NK-92 treated with Interleukin-12 subunit alpha and Interleukin-12 subunit beta, amount 100 ng/mL, for 24 hours (cell line): ENCODE data around the gene F11R.
"Not testable (repeated sequence)": the region's sequence is repeated elsewhere in the genome, so short reads cannot be mapped to it uniquely, and the experiment has no call there.

Experiments
- DNase-seq: peaks from one replicate; lab custom pipeline; 2025; lab: John Stamatoyannopoulos, UW

F11R gene

DNA sequence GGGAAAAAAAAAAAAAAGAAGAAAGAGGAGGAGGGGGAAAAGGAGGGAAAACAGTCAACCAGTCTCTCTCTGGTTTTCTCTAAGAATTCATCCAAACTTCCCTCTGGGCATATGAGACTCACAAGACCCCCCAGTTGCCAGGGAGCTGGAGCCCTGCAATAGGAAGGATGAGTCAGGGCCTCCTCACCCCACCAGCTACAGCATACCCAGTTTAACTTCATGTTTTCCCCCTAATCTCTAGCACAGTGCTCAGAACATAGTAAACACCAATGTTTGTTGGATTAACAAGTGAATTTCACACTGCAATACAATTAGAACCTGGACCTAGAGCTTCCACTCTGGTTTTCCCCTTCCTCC, 7.8 kb downstream of the F11R start:
- no peak for DNase-seq

DNA sequence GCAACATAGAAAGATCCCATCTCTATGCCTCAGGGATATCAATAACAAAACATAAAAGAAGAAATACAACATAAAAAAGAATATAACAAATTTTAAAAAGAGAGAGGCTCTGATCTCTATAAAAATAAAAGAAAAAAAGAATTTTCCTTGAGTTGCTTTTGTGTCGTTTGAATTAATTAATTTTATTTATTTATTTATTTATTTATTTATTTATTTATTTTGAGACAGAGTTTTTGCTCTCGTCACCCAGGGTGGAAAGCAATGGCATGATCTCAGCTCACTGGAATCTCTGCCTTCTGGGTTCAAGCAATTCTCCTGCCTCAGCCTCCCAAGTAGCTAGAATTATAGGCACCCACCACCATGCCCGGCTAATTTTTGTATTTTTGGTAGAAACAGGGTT, 8.5 kb downstream of the F11R start:
- no peak for DNase-seq

DNA sequence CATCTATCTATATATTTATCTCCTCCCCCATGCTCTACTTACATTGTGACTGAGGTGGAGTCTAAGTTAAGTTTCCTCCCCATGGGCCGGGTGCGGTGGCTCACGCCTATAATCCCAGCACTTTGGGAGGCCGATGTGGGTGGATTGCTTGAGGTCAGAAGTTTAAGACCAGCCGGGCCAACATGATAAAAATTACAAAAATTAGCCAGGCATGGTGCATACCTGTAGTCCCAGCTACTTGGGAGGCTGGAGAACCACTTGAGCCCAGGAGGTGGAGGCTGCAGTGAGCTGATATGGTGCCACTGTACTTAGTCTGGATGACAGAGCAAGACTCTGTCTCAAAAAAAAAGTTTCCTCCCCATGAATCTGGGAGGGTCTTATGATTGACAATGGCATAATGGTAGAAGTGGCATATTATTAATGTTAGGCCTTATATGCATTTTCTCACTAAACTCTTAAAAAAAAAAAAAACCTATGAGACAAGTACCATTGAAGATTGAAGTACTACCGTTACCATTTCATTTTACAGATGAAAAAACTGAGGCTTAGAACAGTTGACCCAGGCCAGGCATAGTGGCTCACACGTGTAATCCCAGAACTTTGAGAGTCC, 11.2 kb downstream of the F11R start:
- DNase-seq = no peak

DNA sequence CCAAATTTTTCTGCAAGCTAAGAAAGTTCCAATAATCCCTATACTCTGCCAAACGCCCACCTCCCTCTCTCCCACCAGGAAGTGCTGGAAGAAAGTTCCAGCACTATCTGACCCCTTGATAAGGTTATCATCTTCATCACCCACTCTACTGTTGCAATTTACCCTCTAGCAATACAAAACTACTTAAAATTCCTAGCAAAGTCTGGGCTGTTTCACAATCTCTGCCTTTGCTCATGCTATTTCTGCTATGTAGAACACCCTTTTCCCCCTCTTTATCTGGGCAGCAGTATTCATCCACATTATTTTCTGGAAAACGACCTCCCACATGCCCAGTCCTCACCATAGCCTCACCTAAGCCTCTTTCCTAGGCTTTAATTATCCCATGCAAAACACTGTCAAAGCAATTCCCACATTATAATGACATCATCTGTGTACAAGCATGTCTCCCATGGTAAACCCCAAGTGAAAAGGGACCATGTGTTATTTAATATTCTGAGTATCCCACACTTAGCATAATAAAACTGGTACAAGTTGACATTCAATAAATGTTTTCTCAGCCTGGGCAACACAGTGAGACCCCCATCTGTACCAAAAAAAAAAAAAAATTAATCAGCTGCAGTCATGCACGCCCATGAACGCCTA, 12.0 kb downstream of the F11R start:
- no peak for DNase-seq

DNA sequence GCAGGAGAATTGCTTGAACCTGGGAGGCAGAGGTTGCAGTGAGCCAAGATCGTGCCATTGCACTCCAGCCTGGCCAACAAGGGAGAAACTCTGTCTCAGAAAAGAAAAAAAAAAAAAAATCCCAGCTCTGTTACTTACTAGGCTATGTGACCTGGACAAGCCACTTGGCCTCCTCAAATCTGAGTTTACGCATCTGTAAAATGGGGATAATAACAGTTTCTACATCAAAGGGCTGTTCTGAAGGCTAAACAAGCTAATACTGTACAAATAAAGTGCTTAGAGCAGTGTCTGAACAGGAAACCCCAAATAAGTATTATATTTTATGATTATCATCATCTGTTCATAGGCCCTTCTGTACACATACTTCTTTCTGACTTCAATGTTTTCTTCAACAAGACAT, 13.6 kb downstream of the F11R start:
- no peak for DNase-seq

DNA sequence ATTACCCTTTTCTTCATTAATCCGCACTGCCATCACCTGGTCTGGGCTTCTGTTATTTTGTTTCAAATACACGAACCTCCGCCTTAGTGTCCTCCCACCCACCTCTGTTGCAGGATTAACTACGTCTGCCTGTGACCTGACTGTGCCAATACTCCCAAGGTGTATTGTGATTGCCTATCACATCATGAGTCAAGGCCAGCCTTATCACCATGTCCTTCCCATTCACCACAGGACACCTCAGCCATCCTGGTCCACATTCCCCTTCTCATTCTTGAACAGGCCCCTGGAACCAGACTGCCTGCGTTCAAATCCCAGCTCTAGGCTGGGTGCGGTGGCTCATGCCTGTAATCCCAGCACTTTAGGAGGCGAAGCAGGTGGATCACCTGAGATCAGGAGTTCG, 14.4 kb downstream of the F11R start:
- no peak for DNase-seq

DNA sequence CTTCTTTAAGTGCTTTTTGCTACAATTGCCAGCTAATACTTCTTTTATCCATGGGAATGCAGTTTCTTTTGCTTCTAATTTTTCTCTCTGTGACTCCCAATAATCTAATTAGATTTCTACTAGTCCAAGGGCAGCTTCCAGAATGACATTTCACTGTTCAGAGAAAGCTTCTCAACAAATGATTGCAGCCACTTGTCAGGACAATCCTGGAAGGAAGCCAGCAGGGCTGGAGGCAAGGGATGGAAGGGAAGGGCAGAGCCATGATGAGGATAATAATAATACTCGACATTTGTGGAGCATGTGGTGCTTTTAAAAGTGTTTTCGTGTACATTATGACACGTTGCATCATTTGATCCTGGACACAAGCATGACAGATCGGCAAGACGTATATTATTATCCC, 19.4 kb downstream of the F11R start:
- DNase-seq = no peak

DNA sequence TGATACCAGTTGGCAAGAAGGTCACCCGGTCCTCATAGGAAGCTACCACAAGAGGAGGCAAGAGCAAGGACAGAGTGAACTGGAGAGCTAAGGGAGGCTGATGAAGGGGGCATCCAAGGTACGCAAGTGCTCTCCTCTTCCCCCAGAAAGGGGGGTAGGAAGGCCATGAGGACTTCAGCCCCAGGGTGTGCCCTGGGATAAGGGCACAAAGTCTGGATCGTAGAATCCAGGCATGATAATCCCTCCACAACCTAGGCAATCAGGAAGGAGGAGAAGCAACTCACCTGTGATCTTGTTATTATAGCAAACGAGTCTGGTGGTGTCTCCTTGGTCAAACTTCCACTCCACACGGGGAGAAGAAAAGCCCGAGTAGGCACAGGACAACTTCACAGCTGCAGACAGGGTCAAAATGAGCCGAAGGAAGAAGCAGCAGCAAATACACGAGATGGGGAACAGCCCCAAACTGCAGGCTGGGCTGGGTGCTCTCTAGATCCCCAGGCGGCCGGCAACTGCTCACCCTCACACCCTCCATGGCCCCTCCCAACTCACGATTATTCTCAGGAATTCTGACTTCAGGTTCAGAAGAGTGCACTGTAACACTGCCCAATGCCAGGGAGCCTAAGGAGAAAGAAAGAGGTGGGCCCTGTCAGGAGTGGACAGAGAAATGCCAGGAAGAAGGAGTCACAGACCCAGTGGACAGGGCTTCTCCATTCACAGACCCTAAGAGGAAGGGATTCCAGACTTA, 20.0 kb downstream of the F11R start:
- DNase-seq = no peak

DNA sequence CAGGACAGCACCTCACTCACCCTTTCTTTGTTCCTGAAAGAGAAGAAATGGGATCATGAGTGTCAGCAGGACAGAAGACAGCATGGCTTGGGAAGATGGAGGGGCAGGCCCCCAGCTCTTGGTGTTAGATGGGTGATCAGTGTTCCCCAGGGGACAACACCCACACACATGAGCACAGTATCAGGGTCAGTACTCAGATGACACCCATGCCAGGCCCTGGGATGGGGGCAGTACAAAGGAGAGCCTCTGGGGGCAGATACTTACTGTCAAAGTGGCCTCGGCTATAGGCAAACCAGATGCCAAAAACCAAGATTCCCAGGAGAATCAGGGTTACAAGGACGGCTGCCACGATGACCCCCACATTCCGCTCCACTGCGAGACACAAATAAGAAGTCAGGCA, 21.6 kb downstream of the F11R start:
- DNase-seq = no peak

DNA sequence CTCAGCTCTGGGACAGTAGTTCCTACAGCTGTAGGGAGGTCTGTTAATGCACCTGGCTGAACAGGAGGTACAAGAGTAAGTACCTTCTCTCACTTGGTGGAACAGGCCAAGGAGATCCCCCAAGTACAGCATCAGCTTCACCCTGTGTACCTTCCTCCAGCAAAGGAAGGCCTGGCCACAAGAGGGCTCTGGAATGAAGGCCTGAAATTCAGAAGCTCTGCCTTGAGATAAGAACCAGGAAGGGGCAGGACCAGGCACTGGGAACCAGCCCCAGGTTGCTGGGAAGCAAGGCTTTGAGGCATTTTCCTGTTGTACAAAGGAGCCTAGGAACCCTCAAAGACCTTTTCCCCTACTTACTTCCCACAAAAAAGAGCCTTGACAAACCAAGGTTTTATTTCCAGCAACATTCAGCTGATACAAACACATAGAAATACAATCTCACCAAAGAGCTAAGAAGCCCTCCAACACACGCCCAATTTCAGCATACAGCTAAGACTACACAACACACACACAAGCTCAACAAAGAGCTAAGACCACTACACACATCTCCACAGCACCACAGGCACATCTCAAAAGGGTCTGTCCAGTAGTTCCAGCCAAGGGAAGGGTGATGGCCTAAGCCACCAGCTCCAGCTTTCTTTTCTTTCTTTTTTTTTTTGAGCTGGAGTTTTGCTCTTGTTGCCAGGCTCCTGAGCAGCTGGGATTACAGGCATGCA, 23.5 kb downstream of the F11R start:
- DNase-seq = peak; percentile 14

DNA sequence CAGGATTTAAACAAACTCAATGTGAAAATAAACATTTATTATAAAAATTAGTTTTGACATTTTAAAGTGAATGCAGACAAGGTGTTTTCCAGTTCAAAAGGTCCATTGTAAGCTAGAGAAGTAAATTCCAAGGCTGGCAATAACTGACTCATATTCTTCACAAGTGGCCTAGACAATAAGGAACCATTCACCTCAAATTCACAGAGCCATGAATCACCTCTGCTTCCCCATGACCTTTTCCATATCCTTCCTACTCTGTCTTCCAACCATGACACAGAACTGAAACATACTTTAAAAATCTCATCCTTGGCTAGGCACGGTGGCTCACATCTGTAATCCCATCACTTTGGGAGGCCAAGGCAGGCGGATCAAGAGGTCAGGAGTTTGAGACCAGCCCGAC, 24.8 kb downstream of the F11R start:
- no peak for DNase-seq

DNA sequence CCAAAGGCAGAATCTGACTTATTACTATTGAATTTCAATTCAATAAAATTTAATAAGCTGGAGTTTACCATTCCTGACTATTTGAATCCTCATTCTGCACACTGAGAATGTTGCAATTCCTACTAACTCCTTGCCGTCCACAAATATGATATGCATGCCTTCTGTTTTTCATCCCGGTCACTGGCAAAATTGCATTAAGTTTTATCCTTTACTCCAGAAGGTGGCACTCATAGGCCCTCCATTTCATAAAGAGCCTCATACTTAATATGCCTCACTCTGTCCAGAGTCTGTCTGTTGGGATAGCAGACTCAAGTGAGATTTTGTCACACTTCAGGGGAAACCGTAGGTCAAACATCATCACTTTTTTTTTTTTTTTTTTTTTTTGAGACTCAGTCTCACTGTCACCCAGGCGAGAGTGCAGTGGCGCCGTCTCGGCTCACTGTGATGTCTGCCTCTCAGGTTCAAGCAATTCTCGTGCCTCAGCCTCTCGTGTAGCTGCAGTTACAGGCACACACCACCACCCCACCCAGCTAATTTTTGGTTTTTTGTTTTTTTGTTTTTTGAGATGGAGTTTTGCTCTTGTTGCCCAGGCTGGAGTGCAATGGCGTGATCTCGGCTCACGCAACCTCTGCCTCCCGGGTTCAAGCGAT, 27.3 kb downstream of the F11R start:
- no peak for DNase-seq

DNA sequence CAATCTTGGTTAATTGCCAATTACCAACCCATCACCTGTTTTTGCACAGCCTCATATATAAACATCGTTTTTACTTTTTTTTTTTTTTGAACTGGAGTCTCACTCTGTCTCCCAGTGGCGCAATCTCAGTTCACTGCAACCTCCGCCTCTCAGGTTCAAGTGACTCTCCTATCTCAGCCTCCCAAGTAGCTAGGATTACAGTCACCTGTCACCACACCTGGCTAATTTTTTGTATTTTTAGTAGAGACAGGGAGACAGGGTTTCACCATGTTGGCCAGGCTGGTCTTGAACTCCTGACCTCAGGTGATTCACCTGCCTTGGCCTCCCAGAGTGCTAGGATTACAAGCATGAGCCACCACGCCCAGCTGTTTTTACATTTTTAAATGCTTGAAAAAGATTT, 28.9 kb downstream of the F11R start:
- DNase-seq = not testable (repeated sequence)

DNA sequence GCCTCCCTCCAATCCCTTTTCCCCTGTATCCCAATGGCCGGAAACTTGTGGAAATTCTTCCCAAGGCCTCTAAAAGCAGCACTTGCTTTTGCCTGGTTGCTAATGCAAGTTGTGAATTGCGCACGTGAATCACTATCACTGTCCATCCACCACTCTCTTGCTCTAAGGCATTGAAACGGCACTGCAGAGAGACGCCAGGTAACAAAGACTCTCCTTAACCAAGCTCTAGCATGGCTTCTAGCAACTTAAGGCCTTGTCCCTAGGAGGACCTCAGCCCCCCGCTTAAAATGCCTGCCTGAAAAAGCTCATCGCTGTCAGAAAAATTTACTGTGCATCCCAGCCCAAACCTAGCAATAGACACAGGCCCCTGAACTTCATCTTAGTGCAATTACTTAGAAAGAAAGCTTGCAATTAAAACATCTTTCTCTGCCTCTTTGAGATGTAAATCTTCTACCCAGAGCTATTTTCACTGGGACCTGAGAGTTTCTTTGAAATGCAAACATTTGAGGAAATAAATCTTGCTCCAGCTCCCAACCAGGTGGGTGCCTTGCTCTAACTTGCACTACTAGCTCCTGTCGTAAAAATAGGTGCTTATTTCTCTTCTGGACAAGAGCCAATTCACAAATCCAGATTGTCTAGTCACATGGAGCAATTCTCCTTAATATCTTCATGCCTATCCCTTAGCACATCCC, 33.4 kb downstream of the F11R start:
- no peak for DNase-seq

DNA sequence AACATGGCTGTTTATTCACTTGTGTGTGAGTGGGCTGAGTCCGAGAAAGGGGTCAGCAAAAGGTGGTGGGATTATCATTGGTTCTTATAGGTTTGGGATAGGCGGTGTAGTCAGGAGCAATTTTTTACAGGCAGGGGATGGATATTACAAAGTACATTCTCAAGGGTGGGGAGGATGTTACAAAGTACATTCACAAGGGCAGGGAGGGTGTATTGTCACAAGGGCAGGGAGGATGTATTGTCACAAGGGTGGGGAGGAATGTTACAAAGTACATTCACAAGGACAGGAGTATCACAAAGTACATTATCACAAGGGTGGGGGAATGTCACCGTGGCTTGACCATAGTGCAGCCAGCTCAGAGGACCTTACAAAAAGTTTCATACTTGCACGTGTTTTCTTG, 35.2 kb downstream of the F11R start:
- DNase-seq = no peak

DNA sequence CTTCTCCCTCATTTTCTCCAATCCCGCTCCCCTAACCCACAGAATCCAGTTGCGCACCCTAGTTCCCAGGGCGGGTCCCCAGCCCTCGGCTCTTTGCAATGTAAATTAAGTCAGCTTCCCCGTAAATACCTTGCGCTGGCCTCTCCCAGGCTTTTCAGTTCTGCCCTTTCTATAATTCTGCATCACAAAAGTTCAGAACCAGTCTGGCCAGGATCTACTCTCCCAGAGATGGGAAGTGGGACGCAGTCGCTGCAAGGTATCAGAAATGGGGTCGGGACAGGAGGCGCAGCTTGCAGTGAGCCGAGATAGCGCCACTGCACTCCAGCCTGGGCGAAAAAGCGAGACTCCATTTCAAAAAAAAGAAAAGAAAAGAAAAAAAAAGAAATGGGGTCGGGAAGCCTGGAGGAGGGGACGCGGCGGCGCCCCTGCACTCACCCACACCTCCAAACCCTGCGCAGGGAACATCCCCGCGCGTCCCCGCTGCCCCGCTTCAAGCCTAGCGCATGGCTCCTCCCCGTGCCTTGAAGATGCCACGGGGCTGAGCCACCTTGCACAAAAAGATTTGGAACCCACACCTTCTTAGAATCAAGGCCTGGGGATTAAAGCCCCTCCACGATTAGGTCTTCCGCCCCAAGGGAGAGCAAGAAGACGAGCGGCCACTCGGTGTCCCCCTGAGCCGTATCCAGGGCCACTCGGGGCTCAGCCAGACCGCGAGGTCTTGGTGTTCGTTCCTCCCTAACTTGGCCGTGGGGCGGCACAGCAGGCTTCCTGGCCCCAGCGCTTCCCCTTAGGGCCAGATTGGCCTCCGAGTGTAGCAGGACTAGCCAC, 39.2 kb downstream of the F11R start:
- DNase-seq = no peak

DNA sequence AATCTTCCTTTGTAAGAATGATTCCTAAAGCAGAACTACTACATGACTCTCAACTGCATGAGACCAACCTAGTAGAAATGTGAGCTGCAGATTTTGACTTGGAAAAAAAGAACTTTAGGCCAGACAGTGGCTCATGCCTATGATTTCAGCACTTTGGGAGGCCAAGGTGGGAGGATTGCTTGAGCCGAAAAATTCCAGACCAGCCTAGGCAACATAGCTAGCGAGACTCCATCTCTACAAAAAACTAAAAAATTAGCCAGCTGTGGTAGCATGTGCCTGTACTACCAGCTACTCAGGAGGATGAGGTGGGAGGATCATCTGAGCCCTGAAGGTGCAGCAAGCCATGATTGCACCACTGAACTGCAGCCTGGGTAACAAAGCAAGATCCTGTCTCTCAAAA, 41.7 kb downstream of the F11R start:
- no peak for DNase-seq

DNA sequence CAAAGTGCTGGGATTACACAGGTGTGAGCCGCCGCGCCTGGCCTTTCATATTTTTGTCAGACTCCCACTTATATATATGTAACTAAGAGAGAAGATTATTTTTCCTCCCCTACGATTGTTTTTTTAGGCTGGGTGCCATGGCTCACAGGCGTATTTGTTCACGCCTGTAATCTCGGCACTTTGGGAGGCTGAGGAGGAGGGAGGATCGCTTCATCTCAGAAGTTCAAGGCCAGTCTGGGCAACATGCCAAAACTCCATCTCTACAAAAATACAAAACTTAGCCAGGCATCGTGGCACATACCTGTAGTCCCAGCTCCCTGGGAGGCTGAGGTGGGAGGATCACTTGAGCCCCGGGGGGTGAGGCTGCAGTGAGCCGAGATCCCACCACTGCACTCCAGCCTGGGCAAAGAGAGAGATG, 42.4 kb downstream of the F11R start:
- DNase-seq = no peak

DNA sequence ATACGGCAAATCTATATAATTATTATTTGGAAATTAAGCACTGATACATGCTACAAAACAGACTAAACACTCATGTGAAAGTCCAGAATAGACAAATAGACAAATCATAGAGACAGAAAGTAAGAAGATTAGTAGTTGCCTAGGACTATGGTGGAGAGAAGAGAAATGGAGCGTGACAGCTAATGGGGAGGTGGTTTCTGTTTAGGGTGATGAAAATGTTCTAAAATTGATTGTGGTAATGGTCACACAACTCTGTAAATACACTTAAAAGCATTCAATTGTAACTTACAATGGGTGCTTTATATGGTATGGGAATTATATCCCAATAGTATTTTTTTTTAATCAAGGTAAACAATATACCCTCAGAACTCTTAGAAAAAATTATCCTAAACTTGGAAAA, 45.9 kb downstream of the F11R start:
- DNase-seq = no peak

DNA sequence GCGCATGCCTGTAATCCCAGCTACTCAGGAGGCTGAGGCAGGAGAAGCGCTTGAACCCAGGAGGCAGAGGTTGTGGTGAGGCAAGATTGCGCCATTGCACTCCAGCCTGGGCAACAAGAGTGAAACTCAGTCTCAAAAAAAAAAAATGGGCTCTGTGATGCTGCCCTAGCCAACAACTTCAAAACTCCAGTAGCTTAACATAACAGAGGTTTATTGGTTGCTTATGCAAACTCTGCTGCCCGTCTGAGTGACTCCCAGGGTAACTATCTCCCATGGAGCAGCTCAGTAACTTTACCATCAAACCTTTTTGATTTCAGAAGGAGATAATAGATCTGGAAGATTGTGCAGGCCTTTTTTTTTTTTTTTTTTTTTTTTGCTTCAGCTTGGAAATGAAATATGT, 47.5 kb downstream of the F11R start:
- no peak for DNase-seq

DNA sequence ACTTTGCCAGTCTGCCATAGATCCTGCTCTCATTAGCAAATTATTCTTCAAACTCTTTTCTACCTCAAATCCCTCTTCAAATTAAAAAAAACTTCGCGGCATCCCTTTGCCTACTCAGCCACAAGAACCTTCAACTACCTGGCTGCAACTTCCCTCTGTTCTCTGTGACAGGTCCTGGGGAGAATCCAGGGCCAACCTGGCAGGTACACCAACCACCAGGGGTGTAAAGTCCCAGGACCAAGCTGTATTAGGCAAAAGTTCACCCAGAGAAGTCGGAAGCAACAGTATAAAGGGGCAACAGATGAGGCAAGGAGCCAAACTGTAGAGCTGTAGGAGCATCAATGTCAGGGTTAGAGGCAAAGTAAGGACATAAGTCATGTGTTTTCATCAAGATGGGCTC, 48.0 kb downstream of the F11R start:
- DNase-seq = no peak
